GM21447 (cell line): Measurements from ENCODE around the gene RPS6KL1.

Source experiments
- ATAC-seq: cut with Tn5 transposase; IDR thresholded peaks from one replicate; pipeline ENCODE4 v1.9.1; 2021; ENCODE audit not compliant: unreplicated experiment

Gene RPS6KL1

DNA sequence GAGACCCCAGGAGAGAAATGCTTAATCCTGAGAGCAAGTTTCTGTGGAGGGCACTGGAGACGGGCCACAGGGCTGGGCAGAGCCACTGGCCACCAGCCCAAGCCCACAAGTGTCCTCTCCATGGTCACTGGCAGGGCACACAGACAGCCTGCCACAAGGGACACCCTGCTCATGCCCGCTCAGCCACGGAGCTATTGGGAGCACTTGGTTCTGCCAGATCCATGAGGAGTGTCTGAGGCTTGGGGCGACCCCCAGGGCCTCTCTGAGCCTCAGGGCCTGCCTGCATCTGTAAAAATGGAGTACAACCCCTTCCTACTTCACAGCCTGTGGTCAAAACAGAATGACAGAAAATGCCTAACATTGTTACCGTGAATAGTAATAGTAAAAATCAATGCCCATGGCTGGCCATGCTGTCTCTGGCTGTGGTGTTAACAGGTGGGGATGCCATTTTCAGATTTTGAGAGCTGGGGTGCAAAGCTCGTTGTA, 29.2 kb upstream of the RPS6KL1 start:
- no peak for ATAC-seq

DNA sequence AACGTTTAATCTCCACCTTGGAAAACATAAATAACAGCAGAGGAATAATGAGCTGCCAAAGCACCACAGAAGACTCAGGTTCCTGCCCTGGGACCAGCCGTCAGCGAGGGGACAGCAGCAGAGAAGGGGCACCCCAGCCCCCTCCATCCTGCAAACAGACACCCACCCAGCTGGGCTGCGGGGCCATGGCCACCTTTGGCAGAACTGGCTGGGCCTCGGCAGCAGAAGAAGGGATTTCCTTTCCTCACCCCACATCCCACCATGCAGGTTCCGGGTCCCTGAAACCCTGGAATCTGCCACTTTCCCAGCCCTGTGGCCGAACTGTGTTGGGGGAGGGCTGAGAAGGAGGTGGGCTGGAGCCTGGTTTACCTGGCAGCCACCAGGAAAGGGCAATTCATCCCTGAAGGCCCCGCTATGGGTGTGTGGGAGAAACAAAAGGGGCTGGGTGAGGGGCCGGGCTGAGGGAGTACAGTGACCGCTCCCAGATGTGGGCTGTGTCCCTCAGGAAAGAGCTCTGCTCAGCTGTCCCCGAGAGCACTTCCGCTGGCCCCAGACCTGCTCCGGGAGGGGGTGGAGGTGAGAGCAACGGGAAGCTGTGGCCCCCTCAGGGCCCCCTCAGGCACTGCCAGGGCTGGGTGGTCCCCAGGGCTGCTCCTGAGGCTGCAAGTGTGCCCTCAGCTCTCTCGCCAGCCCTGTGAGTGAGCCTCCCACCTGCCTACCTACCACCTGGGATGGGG, 28.6 kb upstream of the RPS6KL1 start:
- ATAC-seq: no peak

DNA sequence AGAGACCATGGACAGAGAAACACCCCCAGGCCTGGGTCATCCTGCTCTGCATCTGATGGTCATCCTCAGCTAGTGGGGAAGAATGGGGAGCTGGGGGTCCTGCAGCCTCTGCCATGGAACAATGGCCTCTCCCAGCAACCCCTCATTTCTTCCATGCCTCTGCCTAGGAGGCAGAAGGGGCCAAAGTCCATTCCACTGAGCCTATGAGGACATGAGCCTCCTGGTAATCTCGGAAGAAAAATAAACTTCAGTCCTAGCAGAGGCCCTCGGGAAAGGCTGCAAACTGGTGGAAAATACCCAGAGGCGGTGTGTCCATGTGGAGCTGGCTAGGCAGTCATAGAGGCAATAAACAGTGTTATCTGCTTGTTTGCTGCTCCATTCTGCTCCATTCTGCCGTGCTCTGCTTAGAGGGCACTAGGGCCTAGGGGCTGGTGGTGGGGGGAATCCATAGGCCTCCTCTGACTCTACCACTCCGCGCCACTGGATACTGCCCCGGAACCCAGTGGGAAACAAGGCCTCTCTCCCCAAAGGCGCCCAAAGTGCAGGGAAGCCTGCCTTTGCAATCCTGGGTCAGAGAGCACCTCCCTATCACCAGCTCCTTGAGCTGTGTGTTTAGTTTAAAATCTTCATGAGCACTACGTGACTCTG, 27.9 kb upstream of the RPS6KL1 start:
- no peak for ATAC-seq

DNA sequence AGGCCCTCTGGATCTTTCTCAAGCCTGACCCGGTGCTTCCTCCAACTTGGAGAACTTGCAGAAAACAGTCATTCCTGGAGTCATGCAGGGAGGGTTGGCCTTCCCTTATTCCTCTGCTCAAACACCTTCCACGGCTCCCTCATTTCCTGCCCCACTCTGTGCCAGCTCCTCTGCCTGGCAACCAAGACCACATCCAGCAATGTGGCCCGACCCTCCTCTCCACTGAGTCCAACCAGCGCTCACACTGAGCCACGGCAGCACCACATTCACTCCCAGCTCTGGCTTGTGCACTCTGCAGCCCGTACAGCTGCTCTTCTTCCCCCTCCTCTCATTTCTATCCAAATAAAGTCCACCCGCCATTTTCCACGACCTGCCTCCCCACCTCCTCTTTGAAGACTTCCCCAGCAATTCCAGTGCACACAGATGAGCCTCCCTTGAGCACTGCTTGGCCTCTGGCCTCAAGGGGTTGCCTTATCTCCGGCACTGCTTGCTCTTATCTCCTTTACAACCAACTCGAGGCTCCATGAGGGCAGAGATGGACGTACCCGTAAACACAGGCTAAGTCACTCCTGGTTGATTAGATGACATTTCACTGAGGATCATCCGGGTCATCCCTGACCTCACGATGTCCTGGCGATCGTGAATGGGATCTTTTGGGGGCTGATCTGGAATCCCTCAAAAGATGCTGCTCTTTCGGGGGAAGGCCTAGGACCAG, 27.0 kb upstream of the RPS6KL1 start:
- no peak for ATAC-seq

DNA sequence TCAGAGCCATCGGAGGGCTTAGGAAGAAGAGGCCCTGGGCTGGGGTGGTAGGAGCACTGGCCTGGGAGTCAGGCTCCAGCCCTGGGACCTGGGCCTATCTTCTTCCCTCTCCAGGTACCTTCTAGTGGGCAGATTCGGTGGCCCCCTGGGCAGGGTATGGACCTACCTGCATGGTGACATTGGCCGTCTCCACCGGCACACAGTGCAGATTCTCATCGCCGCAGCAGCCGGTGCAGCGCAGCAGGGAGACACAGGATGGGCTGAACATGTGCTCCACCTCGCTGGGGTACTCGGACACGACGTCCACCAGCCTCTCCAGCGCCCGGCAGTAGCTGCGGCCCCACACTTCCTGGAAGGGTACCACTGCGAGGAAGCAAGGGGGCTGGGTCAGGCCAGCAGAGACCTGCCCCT, 26.1 kb upstream of the RPS6KL1 start:
- no peak for ATAC-seq

DNA sequence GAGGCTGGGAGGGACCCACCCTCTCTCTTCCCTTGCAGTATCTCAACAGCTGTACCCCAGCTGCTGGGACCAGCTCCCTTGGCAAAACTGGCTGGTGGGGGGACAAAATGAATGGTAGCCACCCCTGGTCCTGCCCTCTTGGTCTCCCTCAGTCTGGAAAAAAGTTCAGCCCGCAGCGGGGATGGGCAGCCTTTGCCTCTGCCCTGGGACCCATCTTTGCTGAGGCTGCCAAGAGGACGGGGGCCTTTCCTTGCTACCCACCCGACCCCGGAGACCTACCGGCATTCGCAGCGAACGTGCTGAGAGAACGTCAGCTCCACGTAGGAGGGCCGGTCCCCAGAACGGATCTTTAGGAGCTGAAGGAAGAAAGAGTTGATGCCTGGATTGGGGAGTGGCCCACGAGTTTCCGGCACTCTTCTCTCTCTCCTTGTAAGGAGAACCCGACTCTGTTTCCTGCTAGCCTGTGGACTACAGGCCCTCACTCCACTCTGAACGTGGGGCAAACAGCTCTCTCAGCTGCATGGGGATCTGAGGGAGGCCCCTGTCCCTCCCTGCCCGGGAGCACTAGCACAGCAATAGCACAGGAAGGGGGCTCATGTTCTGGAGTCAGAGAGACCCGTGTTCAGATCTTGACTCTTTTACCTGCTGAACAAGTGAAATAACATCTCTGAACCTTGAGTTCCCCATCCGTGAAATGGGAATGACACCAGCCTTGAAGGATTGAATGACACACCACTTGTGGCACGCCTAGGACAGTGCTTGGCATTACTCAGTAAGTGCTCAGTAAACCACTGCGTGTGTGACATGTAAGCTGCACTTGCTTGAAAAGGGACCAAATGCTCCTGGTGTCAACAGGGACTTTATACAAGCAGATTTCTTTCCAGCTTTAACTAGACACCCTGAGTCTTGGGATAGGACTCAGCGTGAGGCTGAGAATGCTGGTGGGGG, 25.4 kb upstream of the RPS6KL1 start:
- ATAC-seq: no peak

DNA sequence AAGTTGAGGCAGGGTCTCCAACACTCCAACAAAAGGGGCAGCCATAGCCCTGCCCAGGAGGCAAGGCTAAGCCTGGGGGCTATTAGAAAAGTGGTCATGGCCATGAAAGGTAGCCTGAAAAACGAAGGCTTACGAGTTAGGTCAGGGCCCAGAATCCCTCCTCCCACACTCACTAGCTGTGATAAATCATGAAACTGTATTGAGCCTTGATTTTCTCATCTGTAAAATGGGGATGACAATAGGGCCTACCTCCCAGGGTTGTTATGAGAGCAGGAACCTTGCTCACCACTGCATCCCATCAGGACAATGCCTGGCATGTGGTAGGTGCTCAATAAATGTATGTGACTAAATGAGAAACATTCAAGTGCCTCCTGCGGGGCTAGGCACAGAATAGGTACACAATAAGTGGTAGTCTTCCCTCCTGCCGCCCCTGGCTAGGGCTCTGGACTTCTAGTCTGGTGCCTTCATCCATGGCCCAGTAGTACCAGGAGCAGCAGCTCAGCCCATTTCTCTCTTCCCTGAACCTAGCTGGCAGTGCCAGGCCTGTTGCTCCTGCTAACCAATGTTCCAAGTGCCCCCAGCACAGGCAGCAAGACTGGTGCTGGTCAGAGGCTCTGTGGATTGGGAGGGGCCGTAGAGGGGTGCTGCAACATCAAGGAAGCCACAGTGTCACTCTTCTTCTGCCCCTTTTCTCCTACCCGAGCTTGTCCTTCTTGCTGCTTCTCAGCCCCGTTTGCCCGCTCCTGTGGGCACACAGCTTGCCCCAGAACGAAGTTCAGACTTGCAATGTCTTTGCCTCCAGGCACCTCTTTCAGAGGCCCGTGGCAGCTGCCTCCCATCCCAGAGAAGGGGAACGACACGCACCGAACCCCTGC, 24.5 kb upstream of the RPS6KL1 start:
- ATAC-seq: no peak

DNA sequence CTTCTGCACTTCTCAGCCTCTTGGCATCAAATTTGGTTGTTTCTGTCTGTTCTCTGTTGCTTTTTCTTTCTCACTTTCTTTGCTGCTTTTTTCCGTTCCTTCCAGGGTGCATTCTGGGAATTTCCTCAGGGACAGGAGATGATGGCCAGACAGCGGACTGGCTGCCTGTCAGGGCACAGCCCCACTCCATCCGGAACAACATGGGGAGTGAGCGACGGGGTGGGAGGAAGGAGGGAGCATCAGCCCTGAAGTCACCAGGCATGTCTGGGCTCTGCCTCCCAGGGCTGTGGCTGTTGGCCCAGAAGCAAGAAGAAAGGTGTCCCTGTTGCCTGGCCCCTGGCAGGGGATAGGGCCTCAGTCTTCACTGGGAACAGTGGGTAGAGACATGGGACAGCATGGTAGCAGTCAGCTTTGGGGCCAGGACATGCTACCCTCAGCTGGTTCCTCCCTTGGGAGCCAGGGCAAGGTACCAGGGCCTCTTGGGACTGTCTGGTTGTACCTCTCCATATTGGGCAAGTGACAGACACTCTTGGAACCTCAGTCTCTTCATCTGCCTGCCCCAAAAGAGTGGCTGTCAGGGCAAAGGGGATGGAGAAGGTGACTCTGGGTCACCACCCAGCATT, 23.7 kb upstream of the RPS6KL1 start:
- ATAC-seq: no peak

DNA sequence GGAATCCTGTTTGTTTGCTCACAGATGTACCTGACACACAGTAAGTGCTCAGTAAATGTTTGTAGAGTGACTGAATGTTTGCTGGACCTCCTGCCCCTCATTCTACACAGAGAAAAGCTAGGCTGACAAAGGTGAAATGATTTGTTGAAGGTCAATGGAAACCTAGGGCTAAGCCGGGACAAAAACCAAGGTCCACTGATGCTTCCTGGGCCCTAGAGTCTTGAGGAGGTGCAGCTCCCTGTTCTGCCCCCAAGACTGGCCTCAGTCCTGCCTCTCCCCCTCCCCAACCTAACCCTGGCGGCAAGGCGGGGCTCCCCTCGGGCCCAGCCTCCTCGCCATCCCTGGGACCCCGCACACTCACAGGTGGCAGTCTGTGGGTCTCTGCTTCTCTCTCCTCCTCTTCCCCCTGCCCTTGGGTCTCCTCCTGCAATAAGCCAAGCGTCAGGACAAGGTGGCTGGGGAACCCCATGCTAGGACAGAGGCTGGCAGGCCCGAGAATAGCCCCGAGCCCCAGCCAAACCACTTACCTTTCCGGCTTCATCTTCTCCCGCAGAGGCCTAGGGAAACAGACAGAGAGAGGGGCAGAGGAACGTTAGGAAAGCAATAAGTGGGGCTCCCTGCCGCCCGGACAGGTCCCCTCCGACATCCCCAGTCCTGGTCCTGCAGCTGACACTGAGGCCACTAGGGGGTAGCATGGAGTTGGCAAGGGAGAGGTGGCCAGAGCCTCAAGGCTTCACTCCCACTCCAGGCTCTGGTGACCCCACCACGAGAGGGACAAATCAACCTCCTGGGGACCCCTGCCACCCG, 23.0 kb upstream of the RPS6KL1 start:
- ATAC-seq: no peak

DNA sequence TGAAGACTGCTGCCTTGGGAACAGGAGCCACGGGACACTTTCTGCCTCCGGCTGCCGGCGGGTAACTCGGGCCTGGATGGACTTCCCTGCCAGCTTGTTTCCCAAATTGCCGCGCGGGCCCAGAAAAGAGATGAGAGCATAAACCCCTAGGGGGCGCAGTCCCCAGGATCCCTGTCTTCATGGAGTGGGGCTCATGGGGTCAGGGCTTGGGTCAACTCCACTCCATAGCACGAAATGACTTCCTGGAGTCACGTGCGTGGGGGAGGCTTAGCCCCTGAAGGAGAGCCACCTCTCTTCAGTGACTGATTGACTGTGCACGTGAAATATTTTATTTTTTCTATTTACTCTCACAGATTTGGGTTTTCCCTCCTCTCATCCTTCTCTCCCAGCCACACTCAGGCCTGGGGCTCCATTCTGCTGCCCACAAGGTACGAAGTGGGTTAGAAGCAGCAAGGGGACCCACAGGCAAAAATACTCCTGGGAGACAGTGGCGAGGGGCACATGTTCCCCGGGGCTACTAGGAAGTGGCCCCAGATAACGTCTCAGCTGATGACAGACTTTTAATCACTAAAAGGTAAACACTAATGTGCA, 22.3 kb upstream of the RPS6KL1 start:
- ATAC-seq: no peak

DNA sequence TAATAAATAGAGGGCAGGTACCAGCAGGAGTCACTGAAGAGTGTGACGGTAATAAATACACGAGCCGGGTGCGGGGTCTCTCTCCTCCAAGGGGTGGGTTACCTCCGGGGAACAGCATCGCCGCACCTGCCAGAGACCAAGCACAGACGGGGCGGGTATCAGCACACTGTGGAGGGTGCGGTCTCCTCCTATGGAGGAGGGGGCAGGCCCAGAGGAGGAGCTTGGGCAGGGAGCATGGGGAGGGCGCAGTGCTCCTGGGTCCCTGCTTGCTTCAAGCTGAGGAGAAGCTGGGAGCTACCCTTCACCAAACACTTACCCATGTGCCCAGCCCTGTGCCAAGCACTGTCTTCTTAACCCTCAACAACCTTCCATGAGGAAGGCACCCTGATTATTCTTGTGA, 19.5 kb upstream of the RPS6KL1 start:
- no peak for ATAC-seq

DNA sequence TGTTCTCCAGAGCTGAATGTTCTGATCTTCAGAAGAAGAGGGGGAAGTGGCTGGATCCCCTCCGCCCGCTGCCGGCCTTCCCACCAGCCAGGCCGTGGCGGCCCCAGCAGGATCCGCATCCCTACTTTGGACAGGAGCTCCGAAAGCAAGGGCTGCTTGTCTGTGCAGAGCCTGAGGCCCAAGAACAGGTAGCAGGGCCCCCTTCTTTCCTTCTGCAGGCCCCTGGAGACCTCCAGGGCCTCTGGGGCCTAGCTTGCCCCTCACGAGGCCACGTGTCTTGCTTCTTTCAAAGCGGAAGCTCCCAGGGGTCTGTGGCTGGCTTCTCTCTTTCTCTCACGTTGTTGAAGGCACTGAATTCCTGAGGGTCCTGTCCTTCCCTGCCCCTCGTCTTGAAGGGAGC, 19.1 kb upstream of the RPS6KL1 start:
- ATAC-seq: peak; percentile 22

DNA sequence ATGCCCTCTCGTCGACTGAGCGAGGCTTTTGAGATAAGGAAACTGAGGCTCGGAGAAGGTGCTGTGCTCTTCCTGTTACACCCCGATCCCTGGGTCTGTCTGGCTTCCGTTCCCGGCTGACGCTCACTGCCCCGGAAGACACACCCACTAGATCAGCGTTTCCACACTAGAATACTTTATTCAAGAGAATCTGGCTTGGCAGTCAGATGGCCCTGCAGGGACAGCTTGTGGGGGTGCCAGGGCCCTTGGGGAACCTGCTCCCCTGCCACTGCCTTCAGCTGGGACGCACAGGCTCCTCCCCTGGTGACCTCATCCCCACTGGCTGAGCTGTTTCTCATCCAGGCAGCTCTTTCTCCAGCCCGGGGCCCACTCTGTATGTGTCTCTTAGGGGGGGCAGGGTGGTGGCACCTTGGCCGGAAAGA, 18.6 kb upstream of the RPS6KL1 start:
- peak; percentile 55 for ATAC-seq

DNA sequence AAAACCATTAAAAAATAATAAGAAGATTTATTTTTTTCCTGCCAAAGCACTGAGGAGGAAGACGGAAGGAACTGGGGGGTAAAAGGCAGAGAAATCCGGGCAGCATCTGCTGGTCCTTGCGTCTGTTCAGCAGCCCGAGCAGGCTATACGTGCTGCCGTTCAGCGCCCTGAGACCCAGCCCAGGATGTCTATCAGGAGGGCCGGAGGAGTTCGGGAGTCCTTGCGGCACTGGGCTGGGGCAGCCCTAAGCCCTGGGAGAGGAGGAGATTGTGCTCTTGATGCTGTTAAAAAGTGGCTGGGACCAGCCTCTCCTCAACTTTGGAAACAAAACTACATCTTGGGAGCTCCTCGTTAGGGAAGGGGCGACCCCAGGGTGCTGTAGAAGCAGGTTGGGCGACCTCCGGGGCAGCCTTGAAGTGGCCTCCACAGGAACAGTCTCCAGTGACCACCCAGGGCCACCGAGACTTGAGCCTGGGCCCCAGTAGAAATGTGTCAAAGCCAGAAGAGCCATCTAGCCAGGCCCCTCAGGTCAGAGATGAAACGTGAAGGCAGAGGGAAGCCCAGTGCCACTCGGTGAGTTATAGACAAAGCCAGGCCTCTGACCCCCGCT, 18.0 kb upstream of the RPS6KL1 start:
- no peak for ATAC-seq

DNA sequence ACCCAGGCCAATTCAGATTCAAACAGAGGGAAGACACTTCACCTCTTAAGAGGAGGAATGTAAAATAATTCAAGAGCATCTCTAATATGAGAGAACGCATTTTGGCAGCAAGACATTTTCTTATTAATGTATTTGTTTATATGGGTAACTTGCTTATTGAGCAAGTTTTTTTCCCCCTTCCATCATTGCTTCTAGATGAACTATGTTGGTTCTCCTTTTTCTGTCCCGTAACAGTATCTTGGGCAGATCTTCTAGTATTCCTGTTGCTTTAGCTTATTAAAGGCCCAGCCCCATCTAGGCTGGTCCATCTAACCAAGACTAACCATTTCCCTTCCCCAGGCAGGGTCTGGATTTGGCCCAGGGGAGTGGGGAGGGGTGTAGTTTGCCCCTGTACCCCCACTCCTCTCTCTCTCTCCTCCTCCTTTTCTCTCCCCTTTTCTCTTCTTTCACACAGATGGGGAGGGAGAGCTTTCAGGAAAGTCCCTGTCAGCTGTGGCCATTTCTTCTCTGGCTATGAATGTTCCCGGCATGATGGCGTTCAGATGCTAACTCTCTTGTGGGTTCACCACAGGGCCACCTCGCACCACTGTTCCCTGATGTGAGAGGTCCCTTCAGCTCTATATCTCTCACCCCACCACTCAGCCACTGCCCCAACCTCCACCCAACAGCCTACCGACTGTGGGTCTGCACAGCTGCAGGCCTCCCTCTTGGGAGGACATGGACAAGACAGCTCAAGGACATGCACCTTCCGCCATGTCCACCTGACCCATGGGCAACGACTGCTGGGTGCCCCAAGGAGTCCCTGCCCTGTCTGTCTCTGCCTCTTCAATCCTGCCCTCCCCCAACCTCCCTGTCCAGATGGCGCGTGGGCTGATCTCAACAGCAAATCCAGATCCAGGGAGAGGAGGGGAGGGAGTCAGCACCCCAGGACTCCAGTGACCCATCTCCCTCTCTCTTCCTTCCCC, 15.8 kb upstream of the RPS6KL1 start:
- no peak for ATAC-seq

DNA sequence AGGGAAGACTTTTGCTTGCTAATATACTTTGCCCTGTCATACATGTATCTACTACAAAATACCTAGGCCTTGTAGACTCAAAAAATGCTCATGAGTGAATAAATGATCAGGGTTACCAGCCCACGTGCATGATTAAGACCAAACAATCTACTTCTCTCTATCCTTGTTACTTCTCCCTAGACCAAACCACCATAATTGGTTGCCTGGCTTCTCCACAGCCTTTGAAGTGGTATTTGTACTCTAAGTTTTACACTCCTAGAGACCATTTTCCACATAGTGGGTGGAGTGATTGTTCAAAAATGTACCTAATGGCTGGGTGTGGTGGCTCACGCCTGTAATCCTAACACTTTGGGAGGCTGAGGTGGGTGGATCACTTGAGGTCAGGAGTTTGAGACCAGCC, 14.1 kb upstream of the RPS6KL1 start:
- no peak for ATAC-seq

DNA sequence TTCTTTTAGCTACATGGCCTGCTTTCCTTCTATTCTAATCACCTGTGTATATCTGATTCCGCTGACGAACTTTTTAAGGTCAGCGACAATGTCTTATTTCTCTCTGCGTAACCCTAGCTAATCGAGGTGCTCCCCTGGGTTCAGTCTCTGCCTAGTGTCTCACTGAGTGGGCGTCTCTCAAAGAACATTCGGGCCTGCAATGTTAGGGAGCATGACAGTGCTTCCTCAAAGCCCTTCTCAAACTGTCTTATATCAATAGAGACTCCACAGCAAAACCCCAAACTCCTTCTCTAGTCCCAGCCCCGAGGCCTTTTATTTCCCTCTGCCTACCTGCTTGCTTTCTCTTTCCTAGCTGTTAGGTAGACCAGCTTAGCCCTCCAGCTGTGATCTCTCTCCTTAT, 13.7 kb upstream of the RPS6KL1 start:
- no peak for ATAC-seq
